WTC11 (cell line): ENCODE data around the gene LTBP1. TPM values are rescaled to one million over a fixed set of nuclear protein-coding genes. Genes with fewer than 3 reads are reported as not detected.

ENCODE experiments used
- ATAC-seq: fragments of 200-7000 bp; cut with Tn5 transposase; 2 replicates; pipeline ENCODE4 v1.10.0; 2021; ENCODE audit warnings: mild to moderate bottlenecking, moderate library complexity
- CTCF ChIA-PET: fragments of 300-600 bp; sonication (Branson Sonifier 250); formaldehyde crosslinking; loops from one replicate; lab custom pipeline; 2021; ENCODE audit warnings: antibody characterized with exemption; lab: Charles Lee
- POLR2A ChIA-PET: fragments of 350-600 bp; sonication (Branson Sonifier 250); formaldehyde crosslinking; loops from one replicate; lab custom pipeline; 2021; ENCODE audit warnings: antibody characterized with exemption; lab: Charles Lee
- DNase-seq: peaks from one replicate; pipeline ENCODE4 v3.0.0; 2021; ENCODE audit warnings: low spot score
- H3K27ac Mint-ChIP-seq: 2 replicates; pipeline ENCODE4 v1.8.0; 2021; ENCODE audit warnings: mixed read lengths
- H3K27me3 Mint-ChIP-seq: 2 replicates; pipeline ENCODE4 v1.8.0; 2021; ENCODE audit warnings: low read depth, mild to moderate bottlenecking, moderate library complexity, mixed read lengths
- H3K36me3 Mint-ChIP-seq: 2 replicates; pipeline ENCODE4 v1.8.0; 2021; ENCODE audit warnings: mixed read lengths
- H3K4me1 Mint-ChIP-seq: 2 replicates; pipeline ENCODE4 v1.8.0; 2022; ENCODE audit warnings: mixed read lengths
- H3K4me3 Mint-ChIP-seq: 2 replicates; pipeline ENCODE4 v1.8.0; 2021; ENCODE audit warnings: mild to moderate bottlenecking, moderate library complexity, mixed read lengths
- H3K9me3 Mint-ChIP-seq: 2 replicates; pipeline ENCODE4 v1.8.0; 2021; ENCODE audit warnings: mixed read lengths
- ESRRA ChIP-seq: sonication (generic); formaldehyde crosslinking; IDR thresholded peaks from 2 replicates; pipeline ENCODE4 v1.8.1; 2022; ENCODE audit warnings: mild to moderate bottlenecking, missing genetic modification reagents, borderline replicate concordance
- ETV6 ChIP-seq: sonication (generic); formaldehyde crosslinking; IDR thresholded peaks from 2 replicates; pipeline ENCODE4 v1.8.1; 2022; ENCODE audit warnings: mild to moderate bottlenecking, missing genetic modification reagents
- FOXK1 ChIP-seq: sonication (generic); formaldehyde crosslinking; IDR thresholded peaks from 2 replicates; pipeline ENCODE4 v1.8.0; 2022; ENCODE audit warnings: mild to moderate bottlenecking, moderate library complexity, missing genetic modification reagents
- GABPB1 ChIP-seq: sonication (generic); formaldehyde crosslinking; IDR thresholded peaks from 2 replicates; pipeline ENCODE4 v1.8.1; 2023; ENCODE audit warnings: mild to moderate bottlenecking, missing genetic modification reagents
- GRHL2 ChIP-seq: fragments of 250-450 bp; sonication (Bioruptor Pico); IDR thresholded peaks from 2 replicates; pipeline ENCODE4 v1.8.0; 2022; ENCODE audit warnings: mild to moderate bottlenecking, moderate library complexity; ENCODE audit not compliant: insufficient replicate concordance, severe bottlenecking
- MXD4 ChIP-seq: fragments of 250-450 bp; sonication (Bioruptor Pico); IDR thresholded peaks from 2 replicates; pipeline ENCODE4 v1.8.0; 2021; ENCODE audit warnings: mild to moderate bottlenecking, moderate library complexity, borderline replicate concordance
- NFE2L1 ChIP-seq: sonication (generic); formaldehyde crosslinking; IDR thresholded peaks from 2 replicates; pipeline ENCODE4 v1.8.1; 2023; ENCODE audit warnings: missing genetic modification reagents
- NR1H2 ChIP-seq: sonication (generic); formaldehyde crosslinking; IDR thresholded peaks from 2 replicates; pipeline ENCODE4 v1.9.0; 2021; ENCODE audit warnings: mild to moderate bottlenecking, moderate library complexity, missing genetic modification reagents
- NR2C2 ChIP-seq: sonication (generic); formaldehyde crosslinking; IDR thresholded peaks from 2 replicates; pipeline ENCODE4 v1.8.0; 2022; ENCODE audit warnings: mild to moderate bottlenecking, missing genetic modification reagents
- OVOL2 ChIP-seq: fragments of 250-450 bp; sonication (Bioruptor Pico); IDR thresholded peaks from 2 replicates; pipeline ENCODE4 v1.9.0; 2021; ENCODE audit warnings: mild to moderate bottlenecking, borderline replicate concordance
- PRRX2 ChIP-seq: fragments of 250-450 bp; sonication (Bioruptor Pico); IDR thresholded peaks from 2 replicates; pipeline ENCODE4 v1.8.0; 2021; ENCODE audit warnings: mild to moderate bottlenecking
- SMAD3 ChIP-seq: sonication (generic); formaldehyde crosslinking; IDR thresholded peaks from 2 replicates; pipeline ENCODE4 v1.8.0; 2022; ENCODE audit warnings: missing genetic modification reagents, mild to moderate bottlenecking, borderline replicate concordance
- TCF7 ChIP-seq: sonication (generic); formaldehyde crosslinking; IDR thresholded peaks from 2 replicates; pipeline ENCODE4 v1.8.0; 2022; ENCODE audit warnings: mild to moderate bottlenecking, low read depth, missing genetic modification reagents, moderate library complexity
- TEAD4 ChIP-seq: sonication (generic); formaldehyde crosslinking; IDR thresholded peaks from 2 replicates; pipeline ENCODE4 v1.8.0; 2022; ENCODE audit warnings: mild to moderate bottlenecking, missing genetic modification reagents
- TP53 ChIP-seq: sonication (generic); formaldehyde crosslinking; IDR thresholded peaks from 2 replicates; pipeline ENCODE4 v1.8.1; 2023; ENCODE audit warnings: mild to moderate bottlenecking, missing genetic modification reagents
- ZNF263 ChIP-seq: sonication (generic); formaldehyde crosslinking; IDR thresholded peaks from 2 replicates; pipeline ENCODE4 v1.8.1; 2022; ENCODE audit warnings: low read depth, mild to moderate bottlenecking, moderate library complexity, missing genetic modification reagents
- ZNF396 ChIP-seq: fragments of 250-450 bp; sonication (Bioruptor Pico); IDR thresholded peaks from 2 replicates; pipeline ENCODE4 v1.8.0; 2021; ENCODE audit warnings: mild to moderate bottlenecking, moderate library complexity, borderline replicate concordance
- total RNA-seq: library from RNA; stranded (reverse); gene quantifications from 3 replicates; pipeline ENCODE4 v1.2.3, GENCODE V29; 2021
- TF ChIP-seq, protein P1 (sequence below): fragments of 250-450 bp; sonication (Bioruptor Pico); IDR thresholded peaks from 2 replicates; pipeline ENCODE4 v2.1.2; 2022; ENCODE audit warnings: mild to moderate bottlenecking, moderate library complexity
- TF ChIP-seq, protein P2 (sequence below): sonication (generic); formaldehyde crosslinking; IDR thresholded peaks from 2 replicates; pipeline ENCODE4 v1.8.1; 2023; ENCODE audit warnings: mild to moderate bottlenecking, missing genetic modification reagents
- TF ChIP-seq, protein P3 (sequence below): fragments of 250-450 bp; sonication (Bioruptor Pico); conservative IDR thresholded peaks from 2 replicates; pipeline ENCODE4 v1.9.0; 2021; ENCODE audit warnings: mild to moderate bottlenecking

The LTBP1 gene
- total RNA-seq, 1 experiment from 2014 or later = 33.6 TPM

DNA sequence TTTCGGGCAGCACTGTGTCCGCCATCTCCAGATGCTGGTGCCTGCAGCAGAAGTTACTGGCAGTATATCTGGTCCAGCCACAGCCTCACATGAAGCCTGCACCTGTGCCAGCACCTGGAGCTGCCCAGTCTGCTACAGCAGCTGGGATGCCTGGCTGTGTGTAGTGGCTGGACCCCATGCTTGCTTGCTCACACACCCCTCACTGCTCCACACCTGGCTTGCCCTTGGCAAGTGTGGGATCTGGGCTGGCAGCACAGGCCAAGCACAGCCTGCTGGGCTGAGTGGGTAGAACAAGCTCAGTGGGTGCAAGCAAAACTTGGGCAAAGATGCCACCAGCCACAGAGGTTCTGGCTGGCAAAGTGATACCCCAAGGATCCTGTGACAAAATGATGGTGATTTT lies 320.3 kb downstream of the LTBP1 start:
- CTCF ChIA-PET = interaction anchor here (1.1 kb wide), 1 partner anchor 113 kb away, joined by 3 read pairs; no protein-coding TSS in a partner anchor

DNA sequence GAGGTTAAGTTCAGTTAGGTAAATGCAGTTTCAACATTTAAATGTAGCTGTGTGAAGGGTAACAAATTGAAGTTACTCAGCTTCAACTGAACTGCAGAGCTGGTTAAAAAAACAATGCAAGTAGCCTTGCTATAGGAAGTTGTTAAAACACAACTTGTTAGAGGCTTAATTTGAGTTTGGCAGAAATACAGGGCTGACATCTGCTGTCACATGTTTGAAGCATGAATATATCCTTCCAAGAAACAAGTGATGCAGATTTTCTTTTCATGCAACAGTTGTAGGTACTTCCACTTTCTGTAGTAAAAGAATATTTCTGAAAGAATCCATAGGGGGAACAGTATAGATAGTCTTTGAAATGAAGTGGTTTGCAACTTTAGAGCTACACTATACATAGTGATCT lies 321.0 kb downstream of the LTBP1 start:
- Mint-ChIP-seq H3K27me3 (no peaks in the 10 kb centered on the region), H3K4me3 (no peak overlapping the region), H3K36me3 (no peaks in the 10 kb centered on the region; the same call in 1 of the 2 replicates), H3K4me1 (no peaks in the 10 kb centered on the region), H3K27ac (no peak overlapping the region), H3K9me3 (0 out of 2 replicates have a peak, but pooled peaks cover 2% of the 10 kb centered on the region)
- POLR2A ChIA-PET = no interaction called here
- DNase-seq = no peak
- ATAC-seq = no peak
- CTCF ChIA-PET = interaction anchor here (1.1 kb wide), 1 partner anchor 113 kb away, joined by 3 read pairs; no protein-coding TSS in a partner anchor
- TF ChIP-seq ESRRA (no peak), NFE2L1 (no peak), TEAD4 (CRISPR knock-in tag) (no peak), SMAD3 (CRISPR knock-in tag) (no peak), PRRX2 (no peak), TP53 (CRISPR knock-in tag) (no peak)
- TF ChIP-seq, protein P1, sequence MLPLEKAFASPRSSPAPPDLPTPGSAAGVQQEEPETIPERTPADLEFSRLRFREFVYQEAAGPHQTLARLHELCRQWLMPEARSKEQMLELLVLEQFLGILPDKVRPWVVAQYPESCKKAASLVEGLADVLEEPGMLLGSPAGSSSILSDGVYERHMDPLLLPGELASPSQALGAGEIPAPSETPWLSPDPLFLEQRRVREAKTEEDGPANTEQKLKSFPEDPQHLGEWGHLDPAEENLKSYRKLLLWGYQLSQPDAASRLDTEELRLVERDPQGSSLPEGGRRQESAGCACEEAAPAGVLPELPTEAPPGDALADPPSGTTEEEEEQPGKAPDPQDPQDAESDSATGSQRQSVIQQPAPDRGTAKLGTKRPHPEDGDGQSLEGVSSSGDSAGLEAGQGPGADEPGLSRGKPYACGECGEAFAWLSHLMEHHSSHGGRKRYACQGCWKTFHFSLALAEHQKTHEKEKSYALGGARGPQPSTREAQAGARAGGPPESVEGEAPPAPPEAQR (CRISPR knock-in tag) = no peak

More for the DNA sequence above, 320.3 kb downstream of the LTBP1 start:
- ATAC-seq (no peak), DNase-seq (no peak)
- no peaks in the 10 kb centered on the region for H3K4me1 Mint-ChIP-seq
- no peaks in the 10 kb centered on the region for H3K27me3 Mint-ChIP-seq
- no peak overlapping the region for H3K27ac Mint-ChIP-seq
- no peak overlapping the region for H3K4me3 Mint-ChIP-seq
- no peaks in the 10 kb centered on the region; the same call in 1 of the 2 replicates for H3K36me3 Mint-ChIP-seq
- POLR2A ChIA-PET = no interaction called here
- 0 out of 2 replicates have a peak, but pooled peaks cover 2% of the 10 kb centered on the region for H3K9me3 Mint-ChIP-seq
- TF ChIP-seq, protein P2, sequence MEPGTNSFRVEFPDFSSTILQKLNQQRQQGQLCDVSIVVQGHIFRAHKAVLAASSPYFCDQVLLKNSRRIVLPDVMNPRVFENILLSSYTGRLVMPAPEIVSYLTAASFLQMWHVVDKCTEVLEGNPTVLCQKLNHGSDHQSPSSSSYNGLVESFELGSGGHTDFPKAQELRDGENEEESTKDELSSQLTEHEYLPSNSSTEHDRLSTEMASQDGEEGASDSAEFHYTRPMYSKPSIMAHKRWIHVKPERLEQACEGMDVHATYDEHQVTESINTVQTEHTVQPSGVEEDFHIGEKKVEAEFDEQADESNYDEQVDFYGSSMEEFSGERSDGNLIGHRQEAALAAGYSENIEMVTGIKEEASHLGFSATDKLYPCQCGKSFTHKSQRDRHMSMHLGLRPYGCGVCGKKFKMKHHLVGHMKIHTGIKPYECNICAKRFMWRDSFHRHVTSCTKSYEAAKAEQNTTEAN (CRISPR knock-in tag) = no peak
- no peak for TF ChIP-seq OVOL2 (CRISPR knock-in tag)
- no peak for TF ChIP-seq ZNF263
- no peak for TF ChIP-seq ETV6 (CRISPR knock-in tag)
- TF ChIP-seq ZNF396 (CRISPR knock-in tag) = no peak
- TF ChIP-seq GRHL2 (CRISPR knock-in tag) = no peak
- no peak for TF ChIP-seq NR2C2 (CRISPR knock-in tag)
- TF ChIP-seq MXD4 (CRISPR knock-in tag) = no peak
- no peak for TF ChIP-seq FOXK1 (CRISPR knock-in tag)
- TF ChIP-seq GABPB1 (CRISPR knock-in tag) = no peak
- TF ChIP-seq, protein P1 (CRISPR knock-in tag) = no peak

DNA sequence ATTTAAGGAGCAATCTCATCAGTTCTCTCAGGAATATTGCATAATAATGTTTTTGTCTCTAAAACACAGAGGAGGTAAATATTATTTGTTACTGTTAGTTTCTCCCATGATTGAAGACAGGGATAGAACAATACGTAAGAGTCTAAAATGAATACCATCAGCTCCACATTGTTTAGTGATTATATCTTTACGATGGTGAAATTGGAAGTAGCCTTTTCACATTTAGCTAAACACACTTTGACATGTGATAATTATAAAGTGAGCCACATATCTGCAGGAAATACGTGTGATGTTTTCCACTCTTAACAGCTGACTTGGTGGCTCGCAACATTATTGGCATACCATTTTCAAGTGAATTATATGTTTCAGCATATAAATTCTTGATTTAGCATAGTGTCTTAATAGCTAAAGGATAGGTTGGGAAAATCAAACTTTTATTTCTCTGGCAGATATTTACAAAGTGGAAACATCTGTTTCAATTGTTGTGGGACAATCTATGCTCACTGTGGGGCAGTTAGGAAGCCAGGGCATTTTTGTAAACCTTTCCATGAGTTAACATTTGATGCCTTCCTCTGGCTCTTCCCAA lies 321.6 kb downstream of the LTBP1 start:
- 0 out of 2 replicates have a peak, but pooled peaks cover 2% of the 10 kb centered on the region for H3K9me3 Mint-ChIP-seq
- H3K4me3 Mint-ChIP-seq = no peak overlapping the region
- H3K27me3 Mint-ChIP-seq = no peaks in the 10 kb centered on the region
- POLR2A ChIA-PET = no interaction called here
- H3K4me1 Mint-ChIP-seq = no peaks in the 10 kb centered on the region
- no peak for ATAC-seq
- H3K36me3 Mint-ChIP-seq = no peaks in the 10 kb centered on the region; the same call in 1 of the 2 replicates
- DNase-seq = no peak
- no peak overlapping the region for H3K27ac Mint-ChIP-seq
- TF ChIP-seq NR1H2 (no peak), TCF7 (CRISPR knock-in tag) (no peak)
- TF ChIP-seq, protein P3, sequence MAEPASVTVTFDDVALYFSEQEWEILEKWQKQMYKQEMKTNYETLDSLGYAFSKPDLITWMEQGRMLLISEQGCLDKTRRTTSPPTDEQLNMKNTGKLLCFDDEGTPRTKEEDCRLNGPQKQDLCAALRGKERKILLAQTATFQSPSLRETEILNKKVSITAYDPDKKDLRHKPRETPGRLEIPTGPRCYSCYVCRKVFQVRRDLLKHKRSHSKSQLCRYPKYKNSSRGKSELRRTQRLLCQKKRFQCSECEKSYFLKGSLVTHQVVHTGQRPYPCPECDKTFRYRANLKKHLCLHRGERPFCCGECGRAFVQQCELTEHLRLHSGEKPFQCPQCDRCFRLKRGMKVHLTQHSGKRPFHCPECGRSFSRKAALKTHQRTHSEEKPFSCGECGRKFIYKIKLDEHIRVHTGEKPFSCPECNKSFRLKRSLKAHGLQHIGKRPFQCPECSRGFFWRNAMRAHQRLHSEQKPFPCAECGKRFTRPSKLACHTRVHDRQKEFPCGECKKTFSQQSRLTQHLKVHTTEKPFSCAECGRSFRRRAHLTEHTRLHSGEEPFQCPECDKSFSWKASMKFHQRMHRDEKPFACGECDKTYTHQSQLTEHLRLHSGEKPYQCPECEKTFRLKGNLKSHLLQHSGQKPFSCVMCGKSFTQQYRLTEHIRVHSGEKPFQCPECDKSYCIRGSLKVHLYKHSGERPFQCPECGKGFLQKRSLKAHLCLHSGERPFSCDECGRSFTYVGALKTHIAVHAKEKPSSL (CRISPR knock-in tag) = no peak
- TF ChIP-seq, all 79 proteins: peak for 0
- CTCF ChIA-PET = no interaction called here
